ENCODE results near the gene ZNF770. TPM values are rescaled to one million over a fixed set of nuclear protein-coding genes. Genes with fewer than 3 reads are reported as not detected.

ZNF770 gene
- total and polyA plus RNA-seq, 10 of the 15 experiments (the other 5 are each of a cell fraction or from before 2014, with no cell fraction given): 1.8 to 118 (median 26.0) TPM

DNA sequence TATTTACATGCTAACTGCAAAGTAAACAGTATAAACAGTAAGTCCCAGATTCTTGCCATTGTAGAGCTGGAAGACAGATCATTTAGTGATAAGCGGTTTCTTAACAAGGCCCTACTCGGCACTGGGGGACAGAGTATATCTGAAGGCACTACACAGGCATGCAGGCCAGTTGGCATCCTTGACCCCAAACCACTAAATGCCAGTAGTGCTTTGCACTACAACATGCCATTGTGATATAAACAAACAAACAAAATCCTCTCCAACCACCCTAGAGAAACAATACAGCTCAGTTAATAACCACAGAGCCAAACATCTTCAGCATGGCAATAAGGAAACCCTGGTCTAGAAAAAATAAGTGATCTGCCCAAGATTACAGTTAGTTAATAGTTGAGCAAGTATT, 23.8 kb downstream of the ZNF770 start:
- SMC1A ChIA-PET (ENCODE audit: uncharacterized antibody, unreplicated experiment): interaction anchor here (0.9 to 1.1 kb wide), 2 partner anchors 12 to 40 kb away, joined by 3 read pairs; no protein-coding TSS in a partner anchor
- RAD21 ChIA-PET (ENCODE audit: unreplicated experiment): no interaction called here
- H3K4me2 ChIP-seq (ENCODE audit: control insufficient read depth, insufficient read depth): no peak overlapping the region
- no peak overlapping the region for H3K4me3 ChIP-seq
- DNase-seq (ENCODE audit: low read depth, low spot score): no peak
- in situ Hi-C loops (cut with MboI) (no loop called here), intact Hi-C loops (cut with micrococcal nuclease; ENCODE audit: unreplicated experiment) (no loop called here)
- H3K9ac ChIP-seq (ENCODE audit: control insufficient read depth, insufficient read depth, low read length): no peak overlapping the region
- H4K20me1 ChIP-seq (ENCODE audit: control insufficient read depth, insufficient read depth): no peaks in the 10 kb centered on the region
- no peaks in the 10 kb centered on the region for H3K27me3 ChIP-seq (replicated peaks in 1 of 2; ENCODE audit: control insufficient read depth in 2 of 2, insufficient read depth in 2 of 2, low read length in 1 of 2)
- peaks cover 31% of the 10 kb centered on the region for H3K79me2 ChIP-seq (ENCODE audit: control insufficient read depth, insufficient read depth, low read length)
- no peak for FAIRE-seq
- H3K9me3 ChIP-seq (replicated peaks; ENCODE audit: control insufficient read depth, insufficient read depth, low read length): no peaks in the 10 kb centered on the region
- H3K36me3 ChIP-seq (ENCODE audit: control insufficient read depth in 2 of 2, insufficient read depth in 2 of 2, low read length in 1 of 2): peaks cover 0 to 11% of the 10 kb centered on the region in 2 experiments; a peak in 2 of 4 replicates
- 100% methylated on average over 2 of the region's 2 CpGs for WGBS (ENCODE audit: insufficient coverage, insufficient replicate concordance, low lambda C conversion rate, missing lambda C conversion rate)
- H3K4me1 ChIP-seq (ENCODE audit: control insufficient read depth, insufficient read depth, low read length): peaks cover 4% of the 10 kb centered on the region; the same call in 1 of the 2 replicates
- CTCF ChIA-PET: no interaction called here
- H2AFZ ChIP-seq (ENCODE audit: control insufficient read depth, low read depth, low read length): no peak overlapping the region
- no peak overlapping the region for H3K27ac ChIP-seq (ENCODE audit: control insufficient read depth, insufficient read depth)
- TF ChIP-seq, protein P1, sequence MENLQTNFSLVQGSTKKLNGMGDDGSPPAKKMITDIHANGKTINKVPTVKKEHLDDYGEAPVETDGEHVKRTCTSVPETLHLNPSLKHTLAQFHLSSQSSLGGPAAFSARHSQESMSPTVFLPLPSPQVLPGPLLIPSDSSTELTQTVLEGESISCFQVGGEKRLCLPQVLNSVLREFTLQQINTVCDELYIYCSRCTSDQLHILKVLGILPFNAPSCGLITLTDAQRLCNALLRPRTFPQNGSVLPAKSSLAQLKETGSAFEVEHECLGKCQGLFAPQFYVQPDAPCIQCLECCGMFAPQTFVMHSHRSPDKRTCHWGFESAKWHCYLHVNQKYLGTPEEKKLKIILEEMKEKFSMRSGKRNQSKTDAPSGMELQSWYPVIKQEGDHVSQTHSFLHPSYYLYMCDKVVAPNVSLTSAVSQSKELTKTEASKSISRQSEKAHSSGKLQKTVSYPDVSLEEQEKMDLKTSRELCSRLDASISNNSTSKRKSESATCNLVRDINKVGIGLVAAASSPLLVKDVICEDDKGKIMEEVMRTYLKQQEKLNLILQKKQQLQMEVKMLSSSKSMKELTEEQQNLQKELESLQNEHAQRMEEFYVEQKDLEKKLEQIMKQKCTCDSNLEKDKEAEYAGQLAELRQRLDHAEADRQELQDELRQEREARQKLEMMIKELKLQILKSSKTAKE (IDR thresholded peaks at IDR 0.05; ENCODE audit: low read depth, poor library complexity, severe bottlenecking): no peak
- TF ChIP-seq, protein P2, sequence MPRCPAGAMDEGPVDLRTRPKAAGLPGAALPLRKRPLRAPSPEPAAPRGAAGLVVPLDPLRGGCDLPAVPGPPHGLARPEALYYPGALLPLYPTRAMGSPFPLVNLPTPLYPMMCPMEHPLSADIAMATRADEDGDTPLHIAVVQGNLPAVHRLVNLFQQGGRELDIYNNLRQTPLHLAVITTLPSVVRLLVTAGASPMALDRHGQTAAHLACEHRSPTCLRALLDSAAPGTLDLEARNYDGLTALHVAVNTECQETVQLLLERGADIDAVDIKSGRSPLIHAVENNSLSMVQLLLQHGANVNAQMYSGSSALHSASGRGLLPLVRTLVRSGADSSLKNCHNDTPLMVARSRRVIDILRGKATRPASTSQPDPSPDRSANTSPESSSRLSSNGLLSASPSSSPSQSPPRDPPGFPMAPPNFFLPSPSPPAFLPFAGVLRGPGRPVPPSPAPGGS (IDR thresholded peaks at IDR 0.05; ENCODE audit: borderline replicate concordance, insufficient read depth, low read depth, low read length, poor library complexity, severe bottlenecking): no peak
- TF ChIP-seq HCFC1 (IDR thresholded peaks at IDR 0.05; ENCODE audit: low read length): no peak
- TF ChIP-seq RELA (IDR thresholded peaks at IDR 0.05; ENCODE audit: borderline replicate concordance, partially characterized antibody): no peak
- TF ChIP-seq FOS (IDR thresholded peaks at IDR 0.05; ENCODE audit: borderline replicate concordance, extremely low read depth, insufficient read length): no peak
- TF ChIP-seq FOXM1 (IDR thresholded peaks at IDR 0.05; ENCODE audit: low read depth, low read length): no peak
- TF ChIP-seq, protein P3, sequence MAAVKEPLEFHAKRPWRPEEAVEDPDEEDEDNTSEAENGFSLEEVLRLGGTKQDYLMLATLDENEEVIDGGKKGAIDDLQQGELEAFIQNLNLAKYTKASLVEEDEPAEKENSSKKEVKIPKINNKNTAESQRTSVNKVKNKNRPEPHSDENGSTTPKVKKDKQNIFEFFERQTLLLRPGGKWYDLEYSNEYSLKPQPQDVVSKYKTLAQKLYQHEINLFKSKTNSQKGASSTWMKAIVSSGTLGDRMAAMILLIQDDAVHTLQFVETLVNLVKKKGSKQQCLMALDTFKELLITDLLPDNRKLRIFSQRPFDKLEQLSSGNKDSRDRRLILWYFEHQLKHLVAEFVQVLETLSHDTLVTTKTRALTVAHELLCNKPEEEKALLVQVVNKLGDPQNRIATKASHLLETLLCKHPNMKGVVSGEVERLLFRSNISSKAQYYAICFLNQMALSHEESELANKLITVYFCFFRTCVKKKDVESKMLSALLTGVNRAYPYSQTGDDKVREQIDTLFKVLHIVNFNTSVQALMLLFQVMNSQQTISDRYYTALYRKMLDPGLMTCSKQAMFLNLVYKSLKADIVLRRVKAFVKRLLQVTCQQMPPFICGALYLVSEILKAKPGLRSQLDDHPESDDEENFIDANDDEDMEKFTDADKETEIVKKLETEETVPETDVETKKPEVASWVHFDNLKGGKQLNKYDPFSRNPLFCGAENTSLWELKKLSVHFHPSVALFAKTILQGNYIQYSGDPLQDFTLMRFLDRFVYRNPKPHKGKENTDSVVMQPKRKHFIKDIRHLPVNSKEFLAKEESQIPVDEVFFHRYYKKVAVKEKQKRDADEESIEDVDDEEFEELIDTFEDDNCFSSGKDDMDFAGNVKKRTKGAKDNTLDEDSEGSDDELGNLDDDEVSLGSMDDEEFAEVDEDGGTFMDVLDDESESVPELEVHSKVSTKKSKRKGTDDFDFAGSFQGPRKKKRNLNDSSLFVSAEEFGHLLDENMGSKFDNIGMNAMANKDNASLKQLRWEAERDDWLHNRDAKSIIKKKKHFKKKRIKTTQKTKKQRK (IDR thresholded peaks at IDR 0.05; ENCODE audit: low read depth, low read length): no peak
- no peak for TF ChIP-seq RB1 (IDR thresholded peaks at IDR 0.05; ENCODE audit: borderline replicate concordance)
- no TSS peak for BruUV-seq (replicated peaks)
- POLR2A ChIA-PET: no interaction called here
- ATAC-seq: no peak

Data from GM12878 (cell line).